GM21529 (cell line): ENCODE results near the gene HAPLN3.
A peak's percentile ranks its signal among the peaks of the same experiment; 100 is the strongest.

ENCODE experiments used
- ATAC-seq: cut with Tn5 transposase; IDR thresholded peaks from one replicate; pipeline ENCODE4 v1.9.1; 2021; ENCODE audit not compliant: unreplicated experiment

Gene HAPLN3

DNA sequence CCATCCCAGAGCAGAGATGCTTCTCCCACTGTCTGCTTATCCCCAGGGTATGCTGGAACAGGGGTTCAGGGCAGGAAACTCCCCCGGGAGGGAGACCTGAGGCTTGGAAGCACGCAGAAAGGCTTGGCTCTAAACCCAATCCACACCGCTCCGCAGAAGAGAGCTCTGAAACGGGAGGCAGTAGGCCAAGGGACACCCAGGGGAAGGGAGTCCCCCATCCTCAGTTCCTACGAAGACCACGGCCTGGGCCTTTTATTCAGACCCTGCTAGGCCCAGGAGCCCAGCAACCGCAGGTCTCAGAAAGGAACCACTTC lies 1.8 kb upstream of the HAPLN3 start:
- ATAC-seq, result no peak

DNA sequence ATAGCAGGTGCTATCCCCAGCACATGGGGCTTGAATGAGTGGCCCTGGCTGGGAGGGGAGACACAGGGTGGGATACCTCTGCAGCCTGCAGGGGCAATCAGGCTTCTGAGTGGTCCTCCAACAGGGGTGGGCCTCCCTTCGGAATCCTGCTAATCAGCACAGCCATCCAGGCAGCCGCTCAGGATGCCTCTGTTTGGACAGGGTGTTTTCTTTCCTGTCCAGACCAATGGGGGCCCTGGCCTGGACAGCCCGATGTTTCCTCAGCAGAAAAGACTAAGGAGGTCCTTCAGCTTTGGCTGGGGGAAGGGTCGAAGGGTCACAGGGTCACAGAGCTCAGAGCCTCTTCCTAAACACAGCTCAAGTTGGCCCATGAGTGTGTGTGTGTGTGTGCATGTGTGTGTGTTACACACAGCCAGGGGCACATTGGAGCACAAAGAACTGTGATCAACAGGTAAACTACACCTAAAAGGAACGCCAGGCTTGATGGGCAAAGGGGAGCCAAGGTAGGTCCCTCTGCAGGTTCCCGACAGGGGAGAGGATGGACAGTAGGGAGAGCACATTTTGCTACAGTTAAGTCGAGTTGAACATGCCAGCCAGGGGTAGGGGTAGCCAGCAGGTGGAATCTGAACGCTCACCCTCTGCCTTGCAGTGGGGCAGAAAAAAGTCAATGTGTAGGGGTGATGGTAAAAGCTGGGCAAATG lies 1.1 kb upstream of the HAPLN3 start:
- ATAC-seq, result no peak

DNA sequence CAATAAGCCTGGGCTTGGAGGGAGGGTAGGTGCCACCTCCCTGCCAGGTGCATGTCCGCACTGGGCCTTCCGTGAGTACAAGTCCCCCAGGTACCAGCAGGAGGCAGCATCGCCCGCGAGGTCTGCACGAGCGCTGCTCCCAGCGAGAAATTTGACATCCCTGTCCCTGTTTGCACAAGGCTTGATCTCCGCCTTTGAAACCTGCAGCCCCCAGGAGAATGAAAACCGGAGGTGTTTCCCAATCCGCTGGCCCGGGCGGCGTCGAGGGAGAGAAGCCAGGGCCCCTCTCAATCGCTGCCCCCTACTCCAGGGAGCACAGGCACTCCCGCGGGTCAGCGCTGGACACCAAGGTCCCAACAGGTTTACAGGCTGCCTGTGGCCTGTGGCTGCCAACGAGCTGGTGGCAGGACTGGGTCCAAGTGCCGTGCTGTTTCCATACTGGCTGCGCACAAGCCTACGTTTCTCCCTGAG lies 961 bp downstream of the HAPLN3 start:
- ATAC-seq, result peak; percentile 55

DNA sequence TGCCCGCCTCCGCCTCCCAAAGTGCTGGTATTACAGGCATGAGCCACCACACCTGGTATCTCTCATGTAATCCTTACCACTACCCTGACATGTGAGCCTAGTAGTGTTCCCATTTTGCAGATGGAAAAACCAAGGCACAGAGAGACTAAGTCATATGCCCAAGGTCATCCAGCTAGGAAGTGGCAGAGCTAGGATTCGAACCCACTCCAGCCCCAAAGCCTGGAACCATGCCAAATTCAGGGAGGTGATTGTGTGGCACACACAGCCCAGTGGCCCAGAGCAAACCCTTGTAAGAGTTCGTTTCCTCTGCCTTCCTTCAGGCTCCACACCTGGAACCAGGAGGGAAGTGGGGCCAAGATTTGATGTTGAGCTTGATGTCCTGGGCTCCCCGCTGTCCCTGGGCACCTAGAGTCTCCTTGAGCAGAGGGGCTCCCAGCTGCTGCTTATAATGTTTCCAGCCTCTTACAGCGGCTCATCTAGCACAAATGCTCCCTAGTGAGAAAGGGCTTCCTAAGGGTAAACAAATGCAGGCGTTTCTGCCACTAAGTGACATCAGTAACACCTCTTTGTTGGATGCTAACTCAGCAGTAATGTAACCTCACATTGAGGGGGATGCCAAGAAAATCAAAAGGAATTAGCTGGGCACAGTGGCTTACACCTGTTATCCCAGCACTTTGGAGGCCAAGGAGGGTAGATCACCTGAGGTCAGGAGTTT lies 3.6 kb downstream of the HAPLN3 start:
- ATAC-seq, result no peak

DNA sequence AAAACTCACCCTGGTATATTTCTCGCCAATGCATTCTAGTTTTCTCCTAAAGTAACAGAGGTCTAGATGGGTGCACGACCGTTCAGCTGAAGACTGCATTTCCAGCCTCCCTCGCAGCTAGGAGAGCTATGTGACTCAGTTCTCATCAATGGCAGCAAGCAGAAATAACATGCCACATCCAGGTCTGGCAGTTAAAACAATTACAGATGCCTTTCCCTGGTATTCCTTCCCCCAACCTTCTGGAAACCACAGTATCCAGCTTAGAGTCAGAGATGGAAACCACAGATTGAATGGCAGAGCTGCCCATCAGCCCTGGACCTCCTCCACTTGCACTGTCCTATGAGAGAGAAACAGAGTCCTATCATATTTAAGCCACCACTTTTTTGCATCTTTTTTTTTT lies 4.8 kb downstream of the HAPLN3 start:
- ATAC-seq, result no peak

DNA sequence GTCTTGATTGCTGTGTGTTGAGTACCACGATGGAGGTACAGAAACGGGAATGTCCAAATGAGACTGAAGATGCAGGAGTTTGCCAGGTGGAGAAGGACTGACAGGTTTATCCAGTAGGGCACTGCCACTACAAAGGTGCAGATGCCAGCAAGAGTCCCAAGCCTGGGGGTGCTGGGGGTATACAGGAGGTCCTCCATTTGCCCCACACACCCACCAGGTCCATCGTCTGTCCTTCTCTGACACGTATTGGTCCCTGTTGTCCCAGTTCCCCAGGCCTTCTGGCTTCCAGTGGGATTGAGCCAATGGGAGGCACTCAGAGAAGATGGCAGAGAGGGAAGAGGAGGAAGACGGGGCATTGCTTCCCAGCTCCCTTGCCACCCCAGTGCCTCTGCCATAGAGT lies 6.6 kb downstream of the HAPLN3 start:
- ATAC-seq, result no peak

DNA sequence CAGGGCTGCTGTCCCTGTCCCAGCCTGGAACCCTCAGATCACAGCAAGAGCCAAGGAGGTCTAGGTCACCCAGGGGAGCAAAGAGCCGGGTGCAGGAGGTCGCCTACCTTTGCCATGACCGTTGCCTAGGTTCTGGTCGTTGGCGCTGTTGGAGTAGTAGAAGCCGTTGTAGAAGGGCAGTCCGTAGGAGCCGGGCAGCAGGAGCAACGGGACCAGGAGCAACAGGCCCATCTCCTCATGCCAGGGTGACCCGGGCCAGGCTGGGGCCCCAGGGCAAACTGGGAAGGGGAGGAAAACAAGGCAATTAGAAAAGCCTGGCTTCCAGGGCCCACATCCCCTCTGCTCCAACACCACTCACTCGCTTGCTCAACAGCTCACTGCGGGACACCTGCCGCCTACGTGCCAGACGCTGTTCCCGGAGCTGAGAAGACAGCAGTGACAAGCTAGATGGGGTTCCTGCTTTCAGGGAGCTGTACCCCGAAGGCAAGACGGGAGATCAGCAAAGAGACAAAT lies 8.2 kb downstream of the HAPLN3 start:
- no peak for ATAC-seq

DNA sequence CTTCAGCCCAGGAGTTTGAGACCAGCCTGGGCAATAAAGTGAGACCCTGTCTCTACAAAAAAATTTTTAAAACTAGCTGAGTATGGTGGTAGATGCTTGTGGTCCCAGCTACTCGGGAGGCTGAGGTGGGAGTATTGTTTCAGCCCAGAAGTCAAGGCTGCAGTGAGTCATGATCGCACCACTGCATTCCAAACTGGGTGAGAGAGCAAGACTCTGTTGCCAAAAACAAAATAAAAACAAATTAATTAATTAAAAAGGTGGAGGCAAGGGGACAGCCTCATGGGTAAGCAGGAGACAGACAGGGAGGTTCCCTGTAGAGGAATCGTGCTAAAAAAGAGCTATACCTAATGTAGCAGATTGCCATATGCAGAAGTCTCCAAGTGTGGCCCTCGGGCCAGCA lies 12.6 kb downstream of the HAPLN3 start:
- ATAC-seq, result no peak

DNA sequence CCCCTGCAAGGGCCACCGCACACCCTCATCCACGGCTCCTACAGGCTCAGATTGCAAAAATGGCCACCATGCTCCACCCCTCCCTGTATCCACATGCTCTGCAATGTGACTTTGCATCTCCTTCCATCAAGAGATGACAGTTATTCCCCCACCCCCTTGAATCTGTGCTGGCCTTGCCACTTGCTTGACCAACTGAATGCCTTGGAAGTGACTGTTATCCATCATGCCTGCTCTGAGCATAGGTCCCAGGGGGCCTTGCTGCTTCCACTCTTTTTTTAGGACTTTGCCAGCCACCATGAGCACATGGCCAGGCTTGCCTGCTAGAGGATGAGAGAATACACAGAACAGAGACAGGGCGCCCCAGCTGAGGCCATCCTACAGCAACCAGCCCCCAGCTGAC lies 13.6 kb downstream of the HAPLN3 start:
- no peak for ATAC-seq

DNA sequence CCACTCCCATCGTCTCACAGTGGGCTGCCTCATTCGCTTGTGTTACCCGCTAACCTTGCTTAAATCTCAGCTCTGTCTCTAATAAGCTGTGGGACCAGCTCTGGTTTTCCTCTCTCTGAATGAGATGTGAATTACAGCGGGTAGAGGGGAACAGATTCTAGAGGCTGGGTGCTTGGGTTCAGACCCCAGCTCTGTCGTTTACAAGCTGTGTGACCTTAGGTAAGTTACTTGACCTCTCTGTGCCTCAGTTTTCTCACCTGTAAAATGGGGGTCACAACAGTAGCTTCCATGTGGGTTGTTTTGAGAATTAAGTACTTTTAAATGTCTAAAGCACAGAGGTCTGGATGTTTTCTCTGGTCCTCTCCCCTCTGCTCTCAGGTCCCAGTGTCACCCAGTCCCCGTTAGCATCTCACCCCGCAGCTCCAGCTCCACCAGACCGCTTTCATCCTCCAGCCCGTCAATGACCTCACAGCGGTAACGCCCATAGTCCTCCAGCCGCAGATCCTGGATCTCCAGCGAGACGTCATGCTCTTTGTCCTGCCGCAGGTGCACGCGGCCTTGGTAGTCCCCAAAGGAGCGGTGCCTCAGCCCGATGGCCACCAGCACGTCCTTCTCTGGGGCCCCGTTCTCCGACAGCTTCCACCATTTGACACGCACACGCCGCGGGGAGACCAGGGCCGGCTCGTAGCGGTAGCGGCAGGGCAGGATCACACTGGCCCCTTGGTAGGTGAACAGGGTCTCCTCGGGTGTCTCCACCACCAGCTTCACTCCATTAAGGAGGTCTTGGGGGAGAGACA lies 14.2 kb downstream of the HAPLN3 start:
- no peak for ATAC-seq

DNA sequence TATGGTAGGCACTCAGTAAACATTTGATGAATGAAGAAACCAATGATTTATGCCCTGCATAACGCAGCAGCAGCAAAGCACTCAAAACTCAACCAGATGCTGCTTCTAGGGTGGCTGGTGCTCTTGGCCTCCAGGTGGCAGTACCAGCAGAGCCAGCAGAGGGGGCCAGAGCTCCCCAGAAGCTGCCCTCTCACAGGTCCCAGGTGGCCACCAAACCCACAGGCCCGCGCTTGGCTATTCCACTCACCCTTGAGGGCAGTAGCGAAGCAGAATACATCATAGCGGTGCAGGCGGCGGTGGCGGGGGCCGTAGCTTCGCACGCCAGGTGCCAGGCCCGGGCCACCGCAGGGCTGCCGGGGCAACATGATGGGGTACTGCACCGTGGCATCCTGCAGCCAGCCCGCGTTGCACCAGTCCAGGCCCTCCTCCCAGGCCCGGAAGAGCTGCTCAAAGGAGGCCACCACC lies 16.6 kb downstream of the HAPLN3 start:
- peak; percentile 87 for ATAC-seq

DNA sequence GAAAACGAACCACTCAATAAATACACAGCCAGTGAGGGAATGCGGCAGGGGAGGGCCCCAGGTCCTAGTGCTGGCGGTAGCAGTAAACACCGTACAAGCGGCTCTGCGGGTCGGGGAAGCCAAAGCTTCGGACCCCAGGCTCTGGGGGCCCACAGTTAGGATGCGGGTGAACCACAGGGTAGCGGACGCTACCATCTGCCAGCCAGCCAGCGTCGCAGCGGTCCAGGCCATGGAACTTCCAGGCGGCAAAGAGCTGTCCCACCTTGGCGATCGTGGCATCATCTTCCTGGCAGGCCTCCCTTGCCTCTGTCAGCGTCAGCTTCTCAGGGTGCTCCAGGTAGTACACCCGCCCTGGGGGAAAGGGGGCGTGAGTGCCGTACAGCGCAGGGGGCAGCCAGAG lies 17.4 kb downstream of the HAPLN3 start:
- ATAC-seq, result no peak

DNA sequence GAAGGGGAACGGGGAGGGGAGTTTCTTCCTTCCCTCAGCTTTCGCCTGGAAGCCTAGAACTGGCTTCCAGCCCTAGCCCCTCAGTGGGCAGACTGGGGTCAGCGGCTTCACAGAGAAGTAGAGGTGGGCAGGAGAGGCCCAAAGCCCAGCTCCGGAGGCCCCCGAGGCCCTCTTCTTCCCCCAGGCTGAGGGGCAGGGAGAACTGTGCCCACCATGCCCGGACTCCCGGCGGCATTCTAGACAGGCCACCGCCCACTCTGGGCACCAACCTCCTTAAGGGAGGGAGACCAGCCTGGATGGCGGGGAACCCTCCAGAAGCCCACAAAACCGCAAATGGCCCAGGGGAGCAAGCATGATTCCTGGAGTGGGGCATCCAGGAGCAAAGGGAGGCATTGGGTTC lies 17.9 kb downstream of the HAPLN3 start:
- ATAC-seq, result no peak

DNA sequence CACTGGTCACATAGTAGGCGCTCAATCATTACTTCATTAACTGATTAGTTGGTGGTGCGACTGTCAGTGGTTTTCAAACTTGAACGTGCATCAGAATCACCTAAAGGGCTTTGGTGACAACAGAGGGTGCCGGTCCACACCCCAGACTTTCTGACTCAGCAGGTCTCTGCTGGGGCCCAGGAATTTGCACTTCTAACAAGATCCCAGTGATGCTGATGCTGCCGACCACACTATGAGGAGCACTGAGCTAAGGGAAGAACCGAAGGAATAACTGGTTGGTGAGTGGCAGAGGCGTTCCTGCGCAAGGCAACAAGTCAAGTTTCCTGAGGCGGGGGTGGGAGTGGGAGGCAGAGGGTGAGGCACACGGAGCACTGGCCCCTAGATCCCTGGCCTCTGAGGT lies 18.8 kb downstream of the HAPLN3 start:
- ATAC-seq, result no peak

DNA sequence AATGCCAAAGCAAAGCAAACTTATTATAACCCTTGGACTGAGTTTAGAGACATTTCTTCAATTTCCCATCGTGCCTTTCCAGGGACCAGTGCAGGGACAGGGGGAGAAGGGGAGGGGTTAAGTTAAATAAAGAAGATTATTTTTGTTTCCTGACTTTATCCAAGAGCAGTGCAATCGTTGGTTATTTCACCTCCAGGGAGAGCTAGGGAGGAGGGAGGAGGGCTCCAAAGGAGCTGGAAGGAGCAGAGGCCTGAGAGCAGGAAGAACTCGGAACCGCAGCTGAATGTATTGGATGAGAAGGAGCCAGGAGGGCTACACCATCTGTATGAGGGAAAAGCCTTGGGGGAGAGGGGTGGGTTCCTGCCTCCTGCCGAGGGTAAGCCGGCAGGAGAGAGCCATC lies 20.7 kb downstream of the HAPLN3 start:
- ATAC-seq, result no peak

DNA sequence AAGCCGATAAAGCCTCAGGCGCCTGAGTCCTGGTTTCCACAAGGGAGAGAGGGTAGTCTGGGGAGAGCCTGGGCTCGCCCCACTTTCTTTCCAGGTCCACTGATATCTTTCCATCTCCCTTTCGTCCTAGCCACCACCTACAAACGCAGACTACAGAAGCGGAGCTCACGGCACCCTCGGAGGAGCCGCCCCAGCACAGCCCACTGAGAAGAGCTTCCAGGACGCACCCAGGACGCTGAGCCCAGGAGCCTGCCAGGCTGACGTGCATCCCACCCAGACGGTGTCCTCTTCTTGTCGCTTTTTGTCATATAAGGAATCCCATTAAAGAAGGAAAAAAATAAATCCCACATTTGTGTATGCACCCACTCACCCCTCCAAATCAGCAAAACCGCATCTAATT lies 21.1 kb downstream of the HAPLN3 start:
- ATAC-seq, result no peak

DNA sequence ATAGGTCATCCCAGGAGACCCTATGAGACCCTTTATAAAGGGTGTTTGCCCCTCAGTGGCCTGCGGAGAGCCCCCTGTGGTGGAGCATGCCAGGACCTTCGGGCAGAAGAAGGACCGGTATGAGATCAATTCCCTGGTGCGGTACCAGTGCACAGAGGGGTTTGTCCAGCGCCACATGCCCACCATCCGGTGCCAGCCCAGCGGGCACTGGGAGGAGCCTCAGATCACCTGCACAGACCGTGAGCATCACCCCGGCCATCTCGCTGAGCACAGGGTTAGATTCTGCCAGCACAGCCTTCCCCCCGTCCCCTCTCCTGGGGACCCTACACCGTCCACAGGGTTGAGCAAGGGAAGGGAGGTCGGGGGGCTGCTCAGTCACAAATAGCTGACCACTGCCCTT lies 21.6 kb downstream of the HAPLN3 start:
- no peak for ATAC-seq

DNA sequence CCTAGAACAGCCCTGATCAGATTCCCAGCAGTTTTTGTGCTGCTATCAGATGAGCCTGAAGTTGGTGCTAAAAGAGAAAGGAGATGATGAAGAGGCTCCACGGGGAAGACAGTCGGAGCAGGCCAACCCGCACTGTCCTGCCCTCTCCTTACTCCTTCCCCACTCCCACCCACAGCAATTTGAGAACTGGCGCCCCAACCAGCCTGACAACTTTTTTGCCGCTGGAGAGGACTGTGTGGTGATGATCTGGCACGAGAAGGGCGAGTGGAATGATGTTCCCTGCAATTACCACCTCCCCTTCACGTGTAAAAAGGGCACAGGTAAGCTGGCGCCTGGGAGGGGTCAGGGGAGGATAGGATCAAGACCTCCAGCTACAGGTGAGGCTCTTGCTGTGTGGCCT lies 22.6 kb downstream of the HAPLN3 start:
- no peak for ATAC-seq

DNA sequence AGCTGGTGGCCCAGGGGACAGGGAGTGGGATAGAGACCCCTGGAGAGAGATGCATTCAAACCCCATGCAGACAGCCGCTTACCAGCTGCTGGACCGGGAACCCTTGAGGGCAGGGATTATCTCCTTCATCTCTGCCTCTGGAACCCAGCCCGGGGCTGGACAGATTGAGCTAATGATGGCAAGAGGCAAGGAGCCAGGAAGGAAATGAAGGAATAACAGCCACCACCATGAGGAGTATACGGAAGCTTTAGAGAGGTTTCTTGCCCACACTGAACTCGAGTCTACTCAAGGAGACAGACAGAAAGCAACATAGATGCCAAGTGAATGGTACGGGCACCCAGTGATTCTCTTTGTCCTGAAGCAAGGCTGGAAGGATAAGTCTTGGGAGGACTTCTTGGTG lies 23.2 kb downstream of the HAPLN3 start:
- ATAC-seq, result no peak

DNA sequence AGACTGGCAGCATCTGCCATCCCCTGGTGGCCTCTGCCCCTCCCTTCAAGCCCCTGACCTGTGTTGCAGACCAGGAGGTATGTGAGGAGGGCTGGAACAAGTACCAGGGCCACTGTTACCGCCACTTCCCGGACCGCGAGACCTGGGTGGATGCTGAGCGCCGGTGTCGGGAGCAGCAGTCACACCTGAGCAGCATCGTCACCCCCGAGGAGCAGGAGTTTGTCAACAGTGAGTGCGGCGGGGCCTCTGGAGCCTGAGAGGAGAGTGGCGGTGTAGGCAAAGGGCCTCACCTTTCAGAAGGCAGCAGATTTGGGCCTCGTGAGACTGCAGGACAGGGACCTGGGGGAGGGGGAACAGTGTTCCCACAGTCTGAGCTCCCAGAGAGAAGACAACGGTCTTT lies 24.0 kb downstream of the HAPLN3 start:
- no peak for ATAC-seq

DNA sequence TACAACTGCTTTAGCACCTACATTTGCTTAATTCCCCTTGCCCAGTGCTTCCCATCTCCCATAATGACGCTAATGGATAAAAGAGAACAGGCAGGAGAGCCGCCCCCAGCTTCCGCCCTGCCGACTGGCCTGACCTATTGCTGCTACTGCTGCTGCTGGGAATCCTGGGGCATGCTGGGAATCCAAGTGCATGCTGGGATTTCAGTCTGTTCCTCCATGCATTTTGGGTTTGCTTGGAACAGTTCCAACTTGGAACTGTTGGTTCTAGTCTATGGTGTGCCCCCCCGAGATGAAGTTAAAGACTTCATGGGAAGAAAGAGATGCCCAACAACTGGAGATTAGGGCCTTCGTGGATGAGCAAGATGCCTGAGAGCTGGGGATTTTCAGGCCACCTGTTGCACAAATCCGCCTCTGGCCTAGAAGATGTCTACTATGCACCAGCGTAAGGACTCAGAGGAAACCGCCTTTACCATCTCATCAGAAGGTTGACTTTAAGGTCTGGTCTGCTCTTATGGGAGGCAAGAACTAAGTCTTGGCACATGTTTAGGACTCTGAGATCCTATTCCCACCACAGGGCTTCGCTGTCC lies 29.0 kb downstream of the HAPLN3 start:
- no peak for ATAC-seq
